K562 (cell line): Measurements from ENCODE around the gene AFF3. TPM values are rescaled to one million over a fixed set of nuclear protein-coding genes. Genes with fewer than 3 reads are reported as not detected.

Experiments
- ARID1B ChIP-seq: fragments of 450-650 bp; IDR thresholded peaks from 2 replicates; pipeline ENCODE4 v1.6.1; 2016; ENCODE audit warnings: antibody characterized with exemption, mild to moderate bottlenecking, inconsistent platforms
- BRF2 ChIP-seq: IDR thresholded peaks from 3 replicates; pipeline ENCODE4 v1.6.1; 2011; ENCODE audit warnings: borderline replicate concordance, mild to moderate bottlenecking; ENCODE audit not compliant: insufficient read length, insufficient read depth
- CBX8 ChIP-seq: fragments of 200-600 bp; sonication (generic); IDR thresholded peaks from 2 replicates; pipeline ENCODE4 v1.6.1; 2012; ENCODE audit warnings: borderline replicate concordance, mixed run types, low read depth, mild to moderate bottlenecking, moderate library complexity, mixed read lengths, low read length, control low read depth, inconsistent platforms; ENCODE audit not compliant: poor library complexity, severe bottlenecking; ENCODE audit errors: extremely low read depth
- DDX20 ChIP-seq: fragments of 450-650 bp; IDR thresholded peaks from 2 replicates; pipeline ENCODE4 v1.6.1; 2016; ENCODE audit warnings: missing genetic modification characterization, low read depth, mild to moderate bottlenecking, missing compliant biosample characterization, moderate library complexity
- MTF1 ChIP-seq: fragments of 250-450 bp; sonication (Bioruptor Pico); IDR thresholded peaks from 2 replicates; pipeline ENCODE4 v1.9.0; 2021; ENCODE audit warnings: moderate library complexity, mild to moderate bottlenecking, inconsistent platforms, borderline replicate concordance
- PKNOX1 ChIP-seq: fragments of 450-650 bp; IDR thresholded peaks from 2 replicates; pipeline ENCODE4 v1.6.1; 2016
- PYGO2 ChIP-seq: fragments of 450-650 bp; IDR thresholded peaks from 2 replicates; pipeline ENCODE4 v1.6.1; 2016; ENCODE audit warnings: mild to moderate bottlenecking, missing genetic modification characterization, moderate library complexity, missing compliant biosample characterization
- RNF2 ChIP-seq: sonication (generic); IDR thresholded peaks from 2 replicates; pipeline ENCODE4 v1.6.1; 2016
- SFPQ ChIP-seq: fragments of 200-400 bp; formaldehyde crosslinking; IDR thresholded peaks from 2 replicates; pipeline ENCODE4 v1.6.1; 2017; ENCODE audit warnings: mild to moderate bottlenecking, low read depth, low read length, moderate library complexity
- SREBF2 ChIP-seq: sonication (generic); formaldehyde crosslinking; IDR thresholded peaks from 2 replicates; pipeline ENCODE4 v1.4.0; 2020; ENCODE audit warnings: mild to moderate bottlenecking, missing genetic modification reagents
- ZFP91 ChIP-seq: sonication (generic); formaldehyde crosslinking; IDR thresholded peaks from 2 replicates; pipeline ENCODE4 v1.8.0; 2022; ENCODE audit warnings: mild to moderate bottlenecking, missing genetic modification reagents
- ZNF197 ChIP-seq: fragments of 200-800 bp; sonication (Bioruptor generic); IDR thresholded peaks from 2 replicates; pipeline ENCODE4 v1.6.1; 2016; ENCODE audit warnings: low read depth, missing genetic modification characterization, missing compliant biosample characterization
- ZNF584 ChIP-seq: fragments of 200-800 bp; sonication (Bioruptor generic); IDR thresholded peaks from 2 replicates; pipeline ENCODE4 v1.6.1; 2016; ENCODE audit warnings: low read depth, mild to moderate bottlenecking, missing genetic modification characterization, missing compliant biosample characterization
- ZNF589 ChIP-seq: fragments of 200-800 bp; sonication (Bioruptor generic); IDR thresholded peaks from 2 replicates; pipeline ENCODE4 v1.6.1; 2016; ENCODE audit warnings: low read depth, missing genetic modification characterization, missing compliant biosample characterization
- polyA plus RNA-seq, 8 experiments: library from polyadenylated mRNA; depleted of rRNA in 4 of 8; stranded (reverse) in 5 of 8; unstranded in 3 of 8; fragments of >200 nt; fragmentation: Nextera tagmentation in 2 of 8; fragmentation: Illumina TruSeq in 1 of 8; extraction: Ambion mirVana in 2 of 8; extraction: Trizol in 1 of 8; gene quantifications; 2 replicates each; pipeline versions ENCODE4 v1.2.1 to v1.2.3, GENCODE V29; 2011 to 2014; ENCODE audit warnings: inconsistent platforms in 1 of 8, missing spikeins in 1 of 8
- total RNA-seq, 7 experiments: library from RNA; depleted of rRNA in 6 of 7; stranded (reverse); fragments of >200 nt in 6 of 7; fragmentation: Illumina TruSeq in 2 of 7; extraction: Trizol in 2 of 7; gene quantifications; 2 replicates each; pipeline versions ENCODE4 v1.2.1 to v1.2.3, GENCODE V29; 2011 to 2021; ENCODE audit warnings: low replicate concordance in 1 of 7
- TF ChIP-seq, protein P1 (sequence below): fragments of 450-650 bp; IDR thresholded peaks from 2 replicates; pipeline ENCODE4 v1.7.1; 2018; ENCODE audit warnings: mild to moderate bottlenecking, low read depth; ENCODE audit not compliant: partially characterized antibody
- TF ChIP-seq, protein P2 (sequence below), 3 experiments: fragments of 200-800 bp in 1 of 3; sonication (Bioruptor generic) in 1 of 3; sonication (generic) in 1 of 3; formaldehyde crosslinking in 1 of 3; IDR thresholded peaks; 2 replicates each; pipeline versions ENCODE4 v1.6.1 to v1.8.0; 2016 to 2022; ENCODE audit warnings: mild to moderate bottlenecking in 2 of 3, missing compliant biosample characterization in 2 of 3, missing genetic modification characterization in 2 of 3, missing genetic modification reagents in 1 of 3

AFF3 gene
- total and polyA plus RNA-seq, 9 of the 15 experiments (the other 6 are each of a cell fraction or from before 2014, with no cell fraction given) = 0.02 to 0.11 TPM; not detected in 7

GRCh38 chr2:99609851-99610381, 532.5 kb downstream of the AFF3 start (continued):
- TF ChIP-seq, protein P1, sequence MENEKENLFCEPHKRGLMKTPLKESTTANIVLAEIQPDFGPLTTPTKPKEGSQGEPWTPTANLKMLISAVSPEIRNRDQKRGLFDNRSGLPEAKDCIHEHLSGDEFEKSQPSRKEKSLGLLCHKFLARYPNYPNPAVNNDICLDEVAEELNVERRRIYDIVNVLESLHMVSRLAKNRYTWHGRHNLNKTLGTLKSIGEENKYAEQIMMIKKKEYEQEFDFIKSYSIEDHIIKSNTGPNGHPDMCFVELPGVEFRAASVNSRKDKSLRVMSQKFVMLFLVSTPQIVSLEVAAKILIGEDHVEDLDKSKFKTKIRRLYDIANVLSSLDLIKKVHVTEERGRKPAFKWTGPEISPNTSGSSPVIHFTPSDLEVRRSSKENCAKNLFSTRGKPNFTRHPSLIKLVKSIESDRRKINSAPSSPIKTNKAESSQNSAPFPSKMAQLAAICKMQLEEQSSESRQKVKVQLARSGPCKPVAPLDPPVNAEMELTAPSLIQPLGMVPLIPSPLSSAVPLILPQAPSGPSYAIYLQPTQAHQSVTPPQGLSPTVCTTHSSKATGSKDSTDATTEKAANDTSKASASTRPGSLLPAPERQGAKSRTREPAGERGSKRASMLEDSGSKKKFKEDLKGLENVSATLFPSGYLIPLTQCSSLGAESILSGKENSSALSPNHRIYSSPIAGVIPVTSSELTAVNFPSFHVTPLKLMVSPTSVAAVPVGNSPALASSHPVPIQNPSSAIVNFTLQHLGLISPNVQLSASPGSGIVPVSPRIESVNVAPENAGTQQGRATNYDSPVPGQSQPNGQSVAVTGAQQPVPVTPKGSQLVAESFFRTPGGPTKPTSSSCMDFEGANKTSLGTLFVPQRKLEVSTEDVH = no peak
- TF ChIP-seq RNF2 (peak; percentile 30; the same call in 1 of the 2 replicates), ZFP91 (CRISPR knock-in tag) (no peak), PYGO2 (no peak; the same call in 1 of the 2 replicates), CBX8 (no peak), BRF2 (no peak), DDX20 (tag) (no peak), SREBF2 (CRISPR knock-in tag) (no peak), SFPQ (no peak), PKNOX1 (peak; percentile 54), ZNF589 (CRISPR knock-in tag) (peak; percentile 84; the same call in 1 of the 2 replicates), ZNF197 (CRISPR knock-in tag) (peak; percentile 82; the same call in 1 of the 2 replicates), MTF1 (CRISPR knock-in tag) (no peak), ZNF584 (CRISPR knock-in tag) (peak; percentile 56), ARID1B (peak; percentile 92)
- TF ChIP-seq, protein P2, sequence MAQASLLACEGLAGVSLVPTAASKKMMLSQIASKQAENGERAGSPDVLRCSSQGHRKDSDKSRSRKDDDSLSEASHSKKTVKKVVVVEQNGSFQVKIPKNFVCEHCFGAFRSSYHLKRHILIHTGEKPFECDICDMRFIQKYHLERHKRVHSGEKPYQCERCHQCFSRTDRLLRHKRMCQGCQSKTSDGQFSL (CRISPR knock-in tag; IDR thresholded peaks at IDR 0.05) = no peak
- TF ChIP-seq, protein P2 (tag; IDR thresholded peaks at IDR 0.05) = no peak
